Measurements from ENCODE around the gene GPATCH2.
A peak's percentile ranks its signal among the peaks of the same experiment; 100 is the strongest.
"Not testable (repeated sequence)": the region's sequence is repeated elsewhere in the genome, so short reads cannot be mapped to it uniquely, and the experiment has no call there.

Gene GPATCH2

DNA sequence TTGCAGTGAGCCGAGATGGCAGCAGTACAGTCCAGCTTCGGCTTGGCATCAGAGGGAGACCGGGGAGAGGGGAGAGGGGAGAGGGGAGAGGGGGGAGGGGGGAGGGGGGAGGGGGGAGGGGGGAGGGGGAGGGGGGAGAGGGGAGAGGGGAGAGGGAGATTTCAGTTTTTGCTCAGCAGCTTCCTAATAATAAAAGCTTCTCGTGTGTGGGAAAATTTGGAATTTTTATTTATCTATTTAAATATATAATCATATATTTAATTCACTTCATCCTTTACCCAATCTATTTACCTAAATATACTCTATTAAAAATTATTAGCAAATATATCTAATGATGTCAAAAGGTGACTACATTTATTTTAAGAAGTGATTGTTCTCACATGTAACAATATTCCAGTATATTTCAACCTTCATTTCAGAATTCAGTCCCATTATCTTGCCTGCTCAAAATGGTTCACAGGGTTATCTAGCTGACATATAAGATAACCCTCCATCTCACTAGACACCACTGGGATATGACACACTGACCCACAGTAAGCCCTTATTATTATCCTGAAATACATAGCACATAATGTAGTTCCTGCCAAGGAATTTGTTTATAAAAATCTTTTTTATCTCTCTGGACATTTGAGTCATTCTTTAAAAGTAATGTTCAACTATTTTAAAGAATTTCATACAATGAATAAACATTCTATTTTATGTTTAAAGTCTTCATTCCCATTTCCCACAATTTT is 105.9 kb downstream of the GPATCH2 start:
- no peak for DNase-seq
- no peak for ATAC-seq

DNA sequence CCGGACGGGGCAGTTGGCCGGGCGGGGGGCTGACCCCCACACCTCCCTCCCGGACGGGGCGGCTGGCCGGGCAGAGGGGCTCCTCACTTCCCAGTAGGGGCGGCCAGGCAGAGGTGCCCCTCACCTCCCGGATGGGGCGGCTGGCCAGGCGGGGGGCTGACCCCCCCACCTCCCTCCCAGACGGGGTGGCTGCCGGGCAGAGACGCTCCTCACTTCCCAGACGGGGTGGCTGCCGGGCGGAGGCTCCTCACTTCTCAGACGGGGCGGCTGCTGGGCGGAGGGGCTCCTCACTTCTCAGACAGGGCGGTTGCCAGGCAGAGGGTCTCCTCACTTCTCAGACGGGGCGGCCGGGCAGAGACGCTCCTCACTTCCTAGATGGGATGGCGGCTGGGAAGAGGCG is 107.0 kb downstream of the GPATCH2 start:
- DNase-seq, ATAC-seq: not testable (repeated sequence)

DNA sequence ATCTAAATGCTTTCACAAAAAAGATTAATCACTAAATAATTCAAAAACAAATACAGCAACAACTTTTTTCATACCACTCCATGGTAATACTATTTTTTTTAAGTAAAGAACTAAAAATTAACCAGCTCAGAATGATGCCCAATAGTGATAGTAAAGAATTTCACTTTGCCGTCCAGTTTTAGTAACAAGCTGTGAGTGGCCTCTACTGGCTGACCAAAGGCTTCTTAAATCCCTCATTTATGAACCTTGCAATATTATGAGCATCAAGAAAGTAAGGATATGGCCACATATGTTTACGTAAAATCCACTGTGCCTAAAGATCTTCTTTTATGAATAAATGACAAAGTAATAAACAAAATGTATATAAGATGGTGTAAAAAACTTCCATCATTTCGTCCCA is 108.6 kb downstream of the GPATCH2 start:
- no peak for DNase-seq
- no peak for ATAC-seq

DNA sequence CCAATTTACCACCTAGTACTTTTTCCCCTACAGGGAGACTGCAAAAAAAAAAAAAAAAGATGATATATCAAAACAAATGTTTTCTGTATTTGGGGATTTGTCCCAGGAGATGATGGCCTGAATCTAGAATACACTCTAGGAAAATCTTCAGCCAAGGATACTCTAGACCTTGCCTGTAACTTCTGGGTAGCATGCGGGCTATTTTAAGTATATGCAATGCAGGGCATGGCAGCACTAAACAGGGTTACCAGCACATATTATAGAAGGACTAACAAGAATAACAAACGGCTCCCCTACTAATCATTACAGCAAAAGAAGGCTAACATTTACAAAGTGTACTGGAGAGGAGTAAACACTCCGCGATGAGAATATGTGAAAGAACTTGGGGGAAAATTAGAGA is 109.6 kb downstream of the GPATCH2 start:
- ATAC-seq (no peak), DNase-seq (no peak)

DNA sequence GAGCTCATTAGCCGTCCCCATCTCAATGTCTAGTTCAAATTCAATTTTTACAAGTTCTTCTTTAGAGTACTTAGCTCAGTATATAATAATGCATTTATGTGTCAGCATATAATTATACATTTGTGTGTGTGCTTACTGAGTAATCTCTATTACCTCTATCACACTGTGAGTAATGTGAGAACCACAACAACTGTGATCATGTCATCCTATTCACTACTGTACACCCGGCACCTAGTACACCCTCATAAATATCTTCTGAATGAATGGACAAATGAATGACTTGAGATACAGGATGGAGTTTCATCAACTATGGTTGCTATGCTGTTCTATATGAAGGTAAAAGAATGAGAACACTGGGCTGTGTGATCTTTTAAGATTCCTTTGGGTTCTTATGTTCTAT is 124.0 kb downstream of the GPATCH2 start:
- peak; percentile 23 for ATAC-seq

DNA sequence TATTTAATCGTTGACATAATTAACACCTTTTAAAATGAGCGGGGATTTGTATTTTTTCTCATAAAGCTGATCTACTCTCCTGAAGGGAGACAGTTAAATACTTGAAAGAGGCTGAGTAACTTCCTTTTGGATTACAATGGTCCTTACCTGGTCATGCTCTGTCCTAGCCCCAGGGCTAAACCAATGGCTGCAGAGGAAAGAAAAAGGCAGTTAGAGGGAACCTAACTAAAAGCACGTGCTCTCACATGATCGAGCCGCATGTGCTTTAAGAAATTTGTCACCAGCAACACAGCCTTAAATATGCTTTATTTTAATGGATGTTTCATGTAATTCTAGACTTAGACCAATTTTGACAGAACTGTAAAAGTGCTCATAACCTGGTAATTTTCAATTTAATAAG is 132.7 kb downstream of the GPATCH2 start:
- ATAC-seq, result no peak
- no peak for DNase-seq

More for the DNA sequence above, 124.0 kb downstream of the GPATCH2 start:
- DNase-seq, result no peak

DNA sequence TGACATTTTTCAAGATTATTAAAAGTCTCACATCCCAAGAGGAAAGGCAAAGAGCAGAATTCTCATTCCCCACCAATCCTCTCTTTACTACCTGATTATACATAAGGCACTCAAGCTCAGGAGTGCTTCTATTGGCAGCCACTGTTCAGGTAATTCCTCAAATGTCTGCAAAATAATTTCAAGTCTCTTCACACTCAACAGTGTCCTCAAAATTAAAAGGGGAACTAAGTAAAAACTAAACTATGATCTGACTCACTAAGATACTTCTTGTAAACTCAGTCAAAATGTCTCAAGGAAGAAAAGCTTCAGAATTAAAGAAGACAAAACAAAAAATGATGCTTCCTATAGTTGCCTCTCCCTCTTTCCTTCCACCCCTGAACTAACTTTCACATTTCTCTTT is 135.6 kb downstream of the GPATCH2 start:
- DNase-seq (no peak), ATAC-seq (no peak)

DNA sequence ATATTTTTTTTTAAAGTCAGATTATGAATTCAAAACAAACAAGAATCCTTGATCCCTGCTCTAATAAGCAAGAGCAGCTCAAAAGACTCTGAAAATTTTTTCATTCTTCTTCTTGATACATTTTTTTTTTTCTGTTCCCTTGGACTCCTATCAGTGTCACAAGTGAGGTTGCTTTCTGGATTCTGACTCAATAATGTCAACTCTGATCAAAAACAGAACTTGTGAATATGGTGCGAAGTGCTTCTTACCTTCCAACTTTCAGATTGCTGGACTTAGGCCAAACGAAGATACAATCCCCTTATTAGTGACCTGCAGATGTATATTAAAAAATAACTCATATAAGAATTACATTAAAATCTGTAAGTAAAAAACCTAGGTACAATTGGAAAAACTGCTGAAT is 136.1 kb downstream of the GPATCH2 start:
- no peak for ATAC-seq
- DNase-seq, result no peak

DNA sequence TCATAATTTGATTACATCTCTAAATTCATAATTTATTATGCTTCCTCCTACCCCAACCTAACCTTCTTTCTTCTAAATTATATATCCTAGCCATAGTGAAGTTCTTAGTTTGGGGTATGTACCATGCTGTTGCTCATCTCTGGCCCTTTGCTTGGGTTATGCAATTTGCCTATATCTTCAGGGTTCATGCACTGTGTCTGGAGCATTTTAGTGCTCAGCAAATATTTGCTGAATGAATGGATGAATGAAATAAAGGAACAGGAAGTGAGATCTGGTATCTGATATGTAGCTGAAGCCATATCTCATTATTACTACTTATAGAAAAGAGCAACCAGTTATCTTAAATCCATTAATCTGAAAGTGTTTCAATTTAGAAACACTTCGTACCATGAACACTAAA is 137.6 kb downstream of the GPATCH2 start:
- ATAC-seq, result no peak
- no peak for DNase-seq

DNA sequence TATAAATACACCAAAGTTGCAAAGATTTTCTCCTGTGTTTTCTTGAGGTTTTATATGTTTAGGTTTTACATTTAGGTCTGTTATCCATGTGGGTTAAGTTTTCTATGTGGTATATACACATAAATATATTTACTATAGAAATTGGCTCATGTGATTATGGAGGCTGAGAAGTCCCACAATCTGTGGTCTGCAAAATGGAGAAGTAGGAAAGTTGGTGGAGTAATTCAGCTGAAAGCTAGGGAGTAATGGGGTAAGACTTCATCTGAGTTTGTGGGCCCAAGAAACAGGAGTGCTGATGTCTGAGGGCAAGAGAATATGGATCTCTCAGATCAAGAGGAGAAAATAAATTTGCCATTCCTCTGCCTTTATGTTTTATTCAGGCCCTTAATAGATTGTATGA is 146.0 kb downstream of the GPATCH2 start:
- no peak for ATAC-seq
- no peak for DNase-seq

DNA sequence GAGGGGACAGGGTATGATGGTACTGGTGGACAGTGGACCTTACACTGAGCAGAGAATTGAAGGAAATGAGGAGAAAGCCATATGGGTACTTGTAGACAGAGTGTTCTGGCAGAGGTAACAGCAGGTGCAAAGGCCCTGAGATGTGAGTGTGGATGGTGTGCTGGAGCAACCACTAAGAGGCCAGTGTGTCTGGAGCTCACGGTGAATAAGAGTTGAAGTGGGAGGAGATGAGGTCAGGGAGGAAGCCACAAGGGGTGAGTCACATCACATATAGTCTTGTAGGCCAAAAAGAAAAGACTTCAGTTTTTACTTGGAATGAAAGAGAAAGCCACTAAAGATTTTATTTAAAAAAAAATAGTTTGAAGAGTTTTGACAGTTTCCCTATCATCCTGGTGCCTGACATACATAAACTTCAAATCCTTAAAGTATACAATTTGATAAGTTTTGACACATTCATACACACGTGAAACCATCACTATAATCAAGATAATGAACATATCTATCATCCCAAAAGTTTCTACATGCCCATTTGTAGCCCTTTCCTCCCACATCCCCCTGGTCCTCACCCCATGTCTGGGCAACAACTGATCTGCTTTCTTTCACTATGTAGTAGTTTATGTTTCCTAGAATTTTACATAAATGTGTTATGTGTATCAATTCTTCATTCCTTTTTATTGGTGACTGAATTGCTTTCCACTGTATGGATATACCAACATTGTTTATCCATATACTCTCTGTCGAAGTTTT is 148.4 kb downstream of the GPATCH2 start:
- ATAC-seq, result peak; percentile 100
- peak; percentile 64 for DNase-seq

DNA sequence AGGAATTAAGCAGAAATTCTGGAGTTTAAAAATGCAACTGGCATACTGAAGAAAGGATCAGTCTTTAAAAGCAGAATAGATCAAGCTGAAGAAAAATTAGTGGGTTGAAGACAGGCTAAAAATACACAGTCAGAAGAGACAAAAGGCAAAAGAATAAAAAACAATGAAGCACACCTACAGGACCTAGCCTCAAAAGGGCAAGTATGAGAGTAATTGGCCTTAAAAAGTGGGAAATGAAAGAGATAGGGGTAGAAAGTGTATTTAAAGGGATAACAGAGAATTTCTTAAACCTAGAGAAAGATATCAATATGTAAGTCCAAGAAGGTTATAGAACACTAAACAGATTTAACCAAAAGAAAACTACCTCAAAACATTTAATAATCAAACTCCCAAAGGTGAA is 152.4 kb downstream of the GPATCH2 start:
- DNase-seq (no peak), ATAC-seq (no peak)

DNA sequence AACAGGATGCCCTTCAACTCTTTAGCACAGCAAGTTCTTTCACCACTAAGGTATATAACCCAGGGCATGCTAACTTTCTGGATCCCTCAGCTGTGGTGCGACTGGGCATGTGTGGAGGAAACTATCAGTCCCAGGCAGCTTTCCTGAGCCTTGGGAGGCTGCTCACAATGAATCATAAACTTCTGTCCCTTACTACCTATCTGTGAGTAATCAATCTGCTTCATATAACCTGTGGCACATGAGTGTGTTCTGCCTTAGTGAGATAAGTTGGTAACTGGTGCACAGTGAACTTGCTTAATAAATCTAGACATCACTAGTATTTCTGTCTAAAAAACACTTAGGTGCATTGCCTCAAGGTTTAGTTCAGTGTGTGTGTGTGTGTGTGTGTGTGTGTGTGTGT is 158.0 kb downstream of the GPATCH2 start:
- no peak for DNase-seq
- ATAC-seq, result no peak

DNA sequence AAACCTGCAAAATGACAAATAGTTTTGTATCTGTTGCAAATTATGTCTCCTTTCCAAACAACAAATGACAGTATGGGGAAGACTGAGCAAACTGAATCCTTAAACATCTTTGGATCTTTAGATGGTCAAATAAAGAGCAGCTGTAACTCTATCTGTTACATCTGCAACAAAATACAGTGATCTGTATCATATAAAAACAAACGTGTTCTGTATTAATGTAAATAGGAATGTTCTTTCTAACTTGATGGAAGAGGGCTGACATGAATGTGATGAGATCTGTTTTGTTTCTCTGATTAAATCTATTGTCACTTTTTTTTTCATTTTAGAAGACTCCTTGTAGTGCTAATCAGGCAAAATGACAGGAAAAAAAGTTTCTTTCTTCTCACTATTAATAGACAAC is 159.5 kb downstream of the GPATCH2 start:
- ATAC-seq (no peak), DNase-seq (no peak)

DNA sequence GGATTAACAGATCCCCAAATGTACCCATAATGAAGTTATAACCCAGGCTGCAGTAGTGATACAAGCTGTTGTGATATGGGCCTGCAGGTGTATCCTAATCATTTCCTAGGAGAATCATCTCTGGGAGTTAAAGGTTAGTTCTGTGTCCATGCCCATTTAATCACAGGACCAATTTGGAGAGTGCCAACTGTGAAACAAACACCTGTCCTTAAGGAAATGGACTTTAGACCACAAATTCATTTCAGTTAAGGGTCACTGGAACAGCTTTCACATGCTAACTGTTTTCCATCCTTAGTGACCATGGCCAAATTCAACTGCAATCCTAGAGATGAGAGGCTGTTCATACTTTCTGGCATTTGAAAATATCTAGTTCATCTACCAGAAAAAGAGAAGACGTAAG is 160.9 kb downstream of the GPATCH2 start:
- no peak for DNase-seq
- no peak for ATAC-seq

DNA sequence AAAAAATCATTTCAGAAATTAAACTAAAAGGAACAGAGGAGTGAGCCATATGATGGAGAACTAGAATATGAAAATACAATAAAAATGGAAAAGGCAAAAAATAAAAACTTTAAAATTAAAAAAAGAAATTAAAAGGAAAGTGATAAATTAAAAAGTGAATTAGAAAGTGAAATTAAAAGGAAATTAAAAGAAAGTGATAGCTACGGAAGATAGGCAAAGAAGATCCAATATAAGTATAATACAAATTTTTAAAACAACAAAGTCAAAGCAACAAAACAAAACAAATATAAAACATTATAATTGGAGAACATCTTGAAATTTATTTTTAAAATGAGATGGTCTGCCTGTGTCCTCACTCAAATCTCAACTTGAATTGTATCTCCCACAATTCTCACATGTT is 165.8 kb downstream of the GPATCH2 start:
- no peak for ATAC-seq

DNA sequence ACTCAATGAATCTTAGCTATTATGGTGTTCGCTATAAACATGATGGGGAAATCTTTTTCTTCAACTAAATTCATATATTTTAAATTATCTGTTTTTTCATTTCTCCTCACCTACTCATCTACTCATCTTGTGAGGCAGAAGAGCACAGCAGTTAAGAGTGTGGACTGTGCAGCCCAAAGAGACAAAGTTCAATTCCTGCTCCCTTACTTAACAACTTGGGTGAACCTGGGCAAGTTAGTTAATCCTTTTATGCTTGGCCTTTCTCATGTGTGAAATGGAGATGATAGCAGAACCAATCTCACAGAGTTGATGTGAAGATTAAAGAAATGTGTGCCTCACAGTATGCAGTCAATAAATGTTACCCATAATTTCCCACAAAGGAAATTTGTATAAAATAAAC is 168.2 kb downstream of the GPATCH2 start:
- no peak for DNase-seq
- no peak for ATAC-seq

More for the DNA sequence above, 165.8 kb downstream of the GPATCH2 start:
- no peak for DNase-seq

DNA sequence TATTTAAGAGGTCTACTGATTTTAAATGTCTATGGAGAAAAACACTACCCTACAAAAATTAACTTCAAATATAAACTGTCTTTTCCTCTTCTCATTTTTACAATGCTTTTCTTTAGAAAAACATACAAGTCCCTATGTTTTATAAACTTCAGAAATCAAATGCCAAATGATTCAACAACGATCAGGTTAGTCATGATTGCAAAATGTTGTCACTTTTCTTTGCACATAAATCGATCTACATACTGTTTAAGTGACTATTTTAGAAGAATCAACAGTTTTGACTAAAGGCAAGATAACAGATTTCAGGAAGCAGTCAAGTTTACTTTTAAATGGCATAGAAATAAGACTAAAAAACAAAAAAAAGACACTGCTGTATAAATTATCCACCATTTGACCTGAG is 168.7 kb downstream of the GPATCH2 start:
- DNase-seq (no peak), ATAC-seq (no peak)

DNA sequence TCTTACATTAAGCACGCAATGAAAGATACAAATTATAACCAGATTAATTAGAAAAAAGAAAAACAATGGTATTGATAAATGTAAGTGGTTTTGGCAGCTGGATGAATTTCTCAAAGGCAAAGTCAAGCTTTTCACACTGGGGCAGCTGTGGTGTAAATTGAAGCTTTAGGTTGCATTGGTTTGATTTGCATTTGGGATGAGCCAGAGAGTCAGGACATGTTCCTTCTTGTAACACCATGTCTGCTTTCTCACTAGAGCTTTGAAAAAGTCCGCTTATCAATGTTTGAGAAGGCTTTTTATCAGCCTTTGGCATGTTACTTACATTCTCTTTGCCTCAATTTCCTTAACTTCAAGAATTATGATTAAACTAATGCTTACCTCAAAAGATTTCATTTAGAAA is 173.9 kb downstream of the GPATCH2 start:
- no peak for ATAC-seq
- DNase-seq, result no peak

DNA sequence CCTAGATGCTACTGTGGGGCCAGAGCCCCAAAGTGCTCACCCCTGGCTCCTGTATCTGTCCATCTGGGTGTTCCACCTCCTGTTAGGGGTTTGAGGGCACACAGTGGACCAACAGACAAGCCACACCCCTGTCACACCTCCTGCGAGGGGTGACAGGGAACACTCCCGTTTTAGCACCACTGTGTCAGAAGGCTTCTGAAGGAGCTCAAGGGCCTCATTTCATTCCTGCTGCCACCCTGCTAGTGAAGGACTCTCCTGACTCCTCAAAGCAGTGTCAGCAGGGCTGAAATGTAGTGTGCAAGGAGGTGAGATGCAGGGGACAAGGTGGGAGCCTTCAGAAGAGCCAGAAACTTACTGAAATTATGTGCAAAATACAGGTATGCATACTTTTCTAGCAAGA is 174.6 kb downstream of the GPATCH2 start:
- no peak for ATAC-seq
- DNase-seq, result no peak

DNA sequence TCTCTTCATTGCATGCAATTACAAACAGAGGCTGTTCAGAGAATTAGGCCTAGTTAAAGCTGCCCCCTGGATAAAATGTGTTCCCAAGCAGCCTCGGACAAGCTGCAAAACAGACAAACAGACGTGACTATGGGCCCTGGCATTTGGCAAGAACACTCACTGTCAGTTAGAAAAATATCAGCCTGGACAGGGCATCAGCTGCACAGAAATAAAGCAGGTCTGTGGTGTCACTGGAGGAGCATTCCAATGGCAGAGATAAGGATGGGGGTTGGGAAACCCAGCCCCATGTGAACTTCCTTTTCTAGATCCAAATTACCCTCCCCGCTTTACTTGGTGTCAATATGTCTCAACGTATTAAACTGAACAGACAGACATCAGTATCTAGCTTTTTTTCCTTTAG is 177.1 kb downstream of the GPATCH2 start:
- ATAC-seq (no peak), DNase-seq (no peak)

DNA sequence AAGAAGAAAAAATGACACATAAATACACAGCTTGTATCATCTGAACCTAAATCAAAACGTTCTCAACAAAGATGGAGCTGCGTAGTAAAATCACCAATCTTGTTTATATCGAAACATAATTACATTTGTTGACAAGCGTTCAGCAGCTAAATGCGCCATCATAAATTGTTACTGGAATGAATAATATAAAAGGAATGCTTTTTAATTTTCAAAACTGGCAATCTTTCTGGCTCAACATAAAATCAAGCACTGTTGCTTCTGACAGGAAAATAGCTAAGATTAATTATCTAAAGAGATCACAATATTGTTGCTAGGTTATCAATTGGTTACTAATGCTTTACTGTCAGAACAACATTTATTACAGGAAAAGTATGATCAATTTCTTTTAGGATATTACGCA is 181.5 kb downstream of the GPATCH2 start:
- ATAC-seq, result no peak
- no peak for DNase-seq

DNA sequence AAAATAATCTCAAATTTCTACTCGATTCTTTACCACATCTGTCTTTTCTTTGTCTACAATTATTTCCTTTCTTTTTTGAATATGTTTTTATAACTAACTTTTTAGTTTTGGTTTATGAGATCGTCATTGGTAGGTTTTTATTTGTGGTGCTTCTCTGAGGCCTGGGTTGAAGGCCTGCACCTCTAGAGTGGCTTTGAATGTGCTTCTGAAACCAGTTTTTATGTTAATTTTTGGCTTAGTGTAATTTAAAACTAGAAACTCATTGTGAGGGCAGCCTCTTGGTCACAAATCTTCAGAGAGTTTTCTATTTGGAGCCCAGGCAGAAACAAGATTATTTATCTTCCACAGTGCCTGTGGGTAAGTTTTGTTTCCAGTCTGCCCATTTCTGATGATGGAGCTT is 187.0 kb downstream of the GPATCH2 start:
- DNase-seq (no peak), ATAC-seq (no peak)

DNA sequence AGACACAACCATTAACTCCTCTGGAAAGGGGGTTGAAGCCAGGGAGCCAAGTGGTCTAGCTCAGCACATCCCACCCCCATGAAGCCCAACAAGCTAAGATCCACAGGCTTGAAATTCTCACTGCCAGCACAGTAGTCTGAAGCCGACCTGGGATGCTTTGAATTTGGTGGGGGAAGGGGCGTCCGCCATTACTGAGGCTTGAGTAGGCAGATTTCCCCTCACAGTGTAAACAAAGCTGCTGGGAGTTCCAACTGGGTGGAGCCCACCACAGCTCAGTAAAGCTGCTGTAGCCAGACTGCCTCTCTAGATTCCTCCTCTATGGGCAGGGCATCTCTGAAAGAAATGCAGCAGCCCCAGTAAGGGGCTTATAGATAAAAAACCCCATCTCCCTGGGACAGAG is 193.5 kb downstream of the GPATCH2 start:
- DNase-seq, result no peak
- no peak for ATAC-seq
